Measurements from ENCODE around the gene DDX3X. TPM values are rescaled to one million over a fixed set of nuclear protein-coding genes. Genes with fewer than 3 reads are reported as not detected.
A peak's percentile ranks its signal among the peaks of the same experiment; 100 is the strongest.
"Not testable (repeated sequence)": the region's sequence is repeated elsewhere in the genome, so short reads cannot be mapped to it uniquely, and the experiment has no call there.

Gene DDX3X
- total RNA-seq, 1 experiment from 2014 or later = 220 TPM

DNA sequence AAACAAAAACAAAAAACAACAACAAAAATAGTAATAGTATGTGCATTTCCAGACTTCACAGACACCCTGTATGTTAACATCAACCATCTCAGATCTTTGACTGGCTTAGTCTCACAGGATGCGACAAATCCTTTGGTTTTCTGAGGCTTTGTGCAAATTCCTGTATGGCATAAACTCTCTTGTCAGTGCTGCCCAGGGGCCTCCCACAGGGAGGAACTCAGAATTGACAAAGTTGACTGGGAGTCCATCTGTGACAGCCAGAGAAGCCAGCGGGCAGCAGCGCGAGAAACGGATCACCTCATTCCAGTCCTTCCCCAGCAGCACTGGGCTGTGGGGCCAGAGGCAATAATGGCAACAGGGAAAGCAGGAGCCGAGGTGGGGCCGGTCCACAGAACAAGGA, 19.1 kb upstream of the DDX3X start:
- Histone ChIP-seq H3K36me3 (no peaks in the 10 kb centered on the region), H3K9me3 (replicated peaks) (no peaks in the 10 kb centered on the region), H3K4me3 (no peak overlapping the region), H3K27me3 (no peaks in the 10 kb centered on the region), H3K27ac (no peak overlapping the region), H3K4me1 (no peaks in the 10 kb centered on the region)
- peak in 1 of 2 experiments; percentile 13 for DNase-seq

GRCh38 chrX:41316266-41316665, 17.7 kb upstream of the DDX3X start:
- H3K4me1 ChIP-seq; H3K36me3 ChIP-seq; DNase-seq; H3K9me3 ChIP-seq (replicated peaks); H3K27me3 ChIP-seq; H3K27ac ChIP-seq; H3K4me3 ChIP-seq: not testable (repeated sequence)

GRCh38 chrX:41317477-41318208, 16.3 kb upstream of the DDX3X start:
- no peak for DNase-seq
- no peak overlapping the region for H3K27ac ChIP-seq

GRCh38 chrX:41320393-41320792, 13.6 kb upstream of the DDX3X start:
- no peak overlapping the region for H3K4me3 ChIP-seq
- H3K27me3 ChIP-seq = no peaks in the 10 kb centered on the region
- H3K27ac ChIP-seq = no peak overlapping the region
- H3K4me1 ChIP-seq = no peaks in the 10 kb centered on the region
- no peaks in the 10 kb centered on the region for H3K9me3 ChIP-seq (replicated peaks)
- no peak for DNase-seq
- H3K36me3 ChIP-seq = no peaks in the 10 kb centered on the region

More at GRCh38 chrX:41317477-41318208, 16.3 kb upstream of the DDX3X start:
- Histone ChIP-seq H3K4me3 (no peak overlapping the region), H3K27me3 (no peaks in the 10 kb centered on the region), H3K36me3 (no peaks in the 10 kb centered on the region), H3K9me3 (replicated peaks) (no peaks in the 10 kb centered on the region), H3K4me1 (no peaks in the 10 kb centered on the region)

- Histone ChIP-seq H3K4me3 (no peak overlapping the region), H3K4me1 (no peaks in the 10 kb centered on the region), H3K9me3 (replicated peaks) (no peaks in the 10 kb centered on the region), H3K36me3 (no peaks in the 10 kb centered on the region), H3K27ac (no peak overlapping the region), H3K27me3 (no peaks in the 10 kb centered on the region)
- no peak for DNase-seq
Observed at GRCh38 chrX:41322821-41323603, 10.9 kb upstream of the DDX3X start.

DNA sequence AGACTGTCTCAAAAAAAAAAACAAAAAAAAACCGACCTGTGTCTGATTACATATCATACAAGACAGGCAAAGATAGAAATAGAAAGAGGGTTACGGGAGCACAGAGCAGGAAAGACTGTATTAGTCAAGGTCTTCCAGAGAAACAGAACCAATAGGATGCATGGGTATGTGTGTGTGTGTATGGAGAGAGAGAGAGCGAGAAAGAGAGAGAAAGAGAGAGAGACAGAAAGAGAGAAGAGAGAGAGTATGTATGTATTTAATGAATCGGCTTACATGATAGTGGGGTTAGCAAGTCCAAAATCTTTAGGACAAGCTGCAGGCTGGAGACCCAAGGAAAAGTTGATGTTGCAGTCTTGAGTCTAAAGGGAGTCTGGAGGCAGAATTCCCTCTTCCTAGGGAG, 7.5 kb upstream of the DDX3X start:
- H3K27me3 ChIP-seq = no peaks in the 10 kb centered on the region
- H3K4me3 ChIP-seq = no peak overlapping the region
- no peaks in the 10 kb centered on the region for H3K36me3 ChIP-seq
- no peaks in the 10 kb centered on the region for H3K4me1 ChIP-seq
- no peak overlapping the region for H3K27ac ChIP-seq
- DNase-seq = no peak
- H3K9me3 ChIP-seq (replicated peaks) = no peaks in the 10 kb centered on the region

- no peak overlapping the region for H3K4me3 ChIP-seq
- H3K27ac ChIP-seq = no peak overlapping the region
- H3K9me3 ChIP-seq (replicated peaks) = no peaks in the 10 kb centered on the region
- H3K36me3 ChIP-seq = no peaks in the 10 kb centered on the region
- no peaks in the 10 kb centered on the region for H3K27me3 ChIP-seq
- no peak for DNase-seq
- H3K4me1 ChIP-seq = no peaks in the 10 kb centered on the region
Observed at GRCh38 chrX:41327341-41327740, 6.6 kb upstream of the DDX3X start.

GRCh38 chrX:41329101-41329500, 4.9 kb upstream of the DDX3X start:
- H3K27me3 ChIP-seq = no peaks in the 10 kb centered on the region
- DNase-seq = no peak
- no peaks in the 10 kb centered on the region for H3K36me3 ChIP-seq
- no peaks in the 10 kb centered on the region for H3K9me3 ChIP-seq (replicated peaks)
- H3K27ac ChIP-seq = no peak overlapping the region
- no peaks in the 10 kb centered on the region for H3K4me1 ChIP-seq
- no peak overlapping the region for H3K4me3 ChIP-seq

DNA sequence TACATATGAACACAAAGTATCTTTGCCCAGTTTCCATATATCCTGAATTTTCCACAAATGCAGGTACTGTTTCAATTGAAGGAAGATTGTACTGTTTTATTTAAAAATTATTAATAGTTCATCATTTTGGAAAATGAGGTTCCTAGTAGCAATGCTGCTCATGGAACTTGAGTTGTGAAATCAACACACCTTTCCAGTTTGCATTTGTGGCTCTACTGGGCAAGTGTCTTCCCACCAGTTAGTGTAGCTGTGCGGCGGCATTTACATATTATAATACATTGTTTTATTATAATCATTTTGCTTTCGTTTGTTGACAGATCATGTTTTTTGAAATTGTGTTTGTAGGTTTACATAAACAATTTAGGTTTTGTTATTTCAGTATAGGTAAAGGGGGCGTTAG, 2.0 kb upstream of the DDX3X start:
- Histone ChIP-seq H3K4me1 (no peaks in the 10 kb centered on the region), H3K9me3 (replicated peaks) (no peaks in the 10 kb centered on the region), H3K27ac (peak overlapping the region; percentile 98), H3K36me3 (no peaks in the 10 kb centered on the region), H3K4me3 (peak overlapping the region; percentile 95), H3K27me3 (no peaks in the 10 kb centered on the region)
- no peak for DNase-seq

DNA sequence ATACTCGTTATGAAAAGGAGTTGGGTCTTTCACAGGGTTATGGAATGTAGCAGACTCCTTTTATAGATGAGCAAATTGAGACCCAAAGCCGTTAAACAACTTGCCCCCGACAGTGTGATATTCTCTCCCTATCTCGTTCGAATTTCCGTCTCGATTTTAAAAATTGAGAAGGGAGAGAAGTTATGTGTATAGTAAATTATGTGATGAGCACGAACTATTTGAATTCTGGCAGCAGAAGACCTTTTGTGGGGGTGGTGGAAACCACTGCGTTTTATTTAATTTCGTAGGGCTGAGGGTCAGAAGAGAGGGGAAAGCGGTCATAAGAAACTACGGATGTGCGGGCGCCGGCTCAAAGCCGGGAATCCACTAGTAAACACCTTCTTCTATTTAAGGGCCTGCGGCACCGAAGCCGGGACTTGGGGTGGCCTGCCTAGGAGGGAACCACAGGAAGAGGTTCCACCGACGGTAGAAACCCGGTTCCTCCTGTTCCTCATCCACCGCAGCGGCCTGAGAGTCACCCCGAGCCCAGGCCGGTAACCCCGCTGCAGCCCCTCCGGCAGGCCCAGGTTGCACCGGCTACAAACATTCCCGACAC, 1.5 kb upstream of the DDX3X start:
- DNase-seq = peak in 1 of 2 experiments; percentile 3
- peak overlapping the region; percentile 98 for H3K27ac ChIP-seq

DNA sequence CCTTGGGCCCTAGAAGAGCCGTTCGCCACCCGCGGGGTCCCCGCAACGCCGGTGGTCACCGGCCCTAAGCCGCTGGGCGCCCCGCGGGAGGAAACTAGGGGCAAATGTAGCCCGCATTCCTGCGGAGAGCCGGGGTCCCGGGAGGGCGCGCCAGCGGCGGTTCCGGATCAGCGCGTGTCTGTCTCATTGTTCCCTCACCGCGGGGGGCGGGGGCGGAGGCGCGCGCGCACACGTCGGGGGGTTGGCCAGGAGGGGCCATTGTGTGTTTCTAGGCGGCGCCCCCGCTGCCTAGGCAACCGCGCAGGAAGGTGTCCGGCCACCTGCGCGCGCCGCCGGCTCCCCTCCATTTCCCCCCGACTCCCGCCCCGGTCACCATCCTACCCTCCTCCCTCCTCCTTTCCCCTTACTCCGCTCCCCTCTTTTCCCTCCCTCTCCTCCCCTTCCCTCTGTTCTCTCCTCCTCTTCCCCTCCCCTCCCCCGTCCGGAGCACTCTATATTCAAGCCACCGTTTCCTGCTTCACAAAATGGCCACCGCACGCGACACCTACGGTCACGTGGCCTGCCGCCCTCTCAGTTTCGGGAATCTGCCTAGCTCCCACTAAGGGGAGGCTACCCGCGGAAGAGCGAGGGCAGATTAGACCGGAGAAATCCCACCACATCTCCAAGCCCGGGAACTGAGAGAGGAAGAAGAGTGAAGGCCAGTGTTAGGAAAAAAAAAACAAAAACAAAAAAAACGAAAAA, 789 bp upstream of the DDX3X start:
- Histone ChIP-seq H3K4me3 (peak overlapping the region; percentile 95), H3K4me1 (no peaks in the 10 kb centered on the region), H3K27ac (peak overlapping the region; percentile 98), H3K9me3 (replicated peaks) (no peaks in the 10 kb centered on the region), H3K27me3 (no peaks in the 10 kb centered on the region), H3K36me3 (peaks cover under 1% of the 10 kb centered on the region; the same call in 1 of the 2 replicates)
- peak; percentile 85 to 86 for DNase-seq

More for the DNA sequence above, 1.5 kb upstream of the DDX3X start:
- Histone ChIP-seq H3K27me3 (no peaks in the 10 kb centered on the region), H3K4me3 (peak overlapping the region; percentile 95), H3K36me3 (no peaks in the 10 kb centered on the region), H3K4me1 (no peaks in the 10 kb centered on the region), H3K9me3 (replicated peaks) (no peaks in the 10 kb centered on the region)

DNA sequence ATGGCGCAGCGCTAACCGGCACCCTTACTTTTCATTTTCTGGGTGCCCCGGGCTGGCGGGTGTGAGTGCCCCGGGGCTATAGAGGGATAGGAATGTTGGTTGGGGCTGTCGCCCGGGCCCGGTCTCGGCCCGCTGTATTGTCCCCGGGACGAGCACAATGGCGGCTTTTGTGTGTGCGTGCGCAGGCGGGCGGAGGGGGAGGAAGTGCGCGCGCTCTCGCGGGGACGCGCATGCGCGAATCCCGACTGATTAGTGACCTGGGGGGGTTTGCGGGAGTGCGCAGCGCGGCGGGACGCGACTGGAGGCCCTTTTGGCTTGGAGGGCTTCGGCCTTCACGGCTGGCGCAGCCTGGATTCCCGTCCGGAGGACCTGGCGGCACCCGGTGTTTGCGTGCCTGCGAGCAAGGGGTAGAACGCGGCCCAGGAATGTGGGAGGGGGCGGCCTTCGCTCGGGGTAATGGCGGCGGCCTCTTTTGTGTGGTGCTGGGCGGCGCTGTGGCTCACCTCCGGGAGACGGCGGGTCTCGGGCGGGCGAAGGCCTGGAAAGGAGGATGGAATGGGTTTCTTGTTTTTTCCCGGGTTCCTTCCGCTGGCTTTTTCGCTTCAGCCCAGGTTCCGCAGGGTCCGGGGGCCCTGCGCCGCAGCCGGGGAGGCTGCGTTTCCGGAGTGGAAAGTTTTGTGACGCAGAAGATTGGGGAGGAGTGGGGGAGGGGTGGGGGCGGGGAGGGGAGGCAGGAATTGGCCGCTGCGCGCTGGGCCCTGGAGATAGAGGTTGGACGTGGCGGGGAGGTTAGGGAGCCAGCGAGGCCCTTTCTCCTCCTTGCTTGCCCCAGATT, 618 bp downstream of the DDX3X start:
- Histone ChIP-seq H3K4me3 (peak overlapping the region; percentile 95), H3K4me1 (no peaks in the 10 kb centered on the region), H3K27me3 (no peaks in the 10 kb centered on the region), H3K27ac (peak overlapping the region; percentile 98), H3K9me3 (replicated peaks) (no peaks in the 10 kb centered on the region), H3K36me3 (peaks cover 14% of the 10 kb centered on the region; the same call in 1 of the 2 replicates)
- peak; percentile 71 for DNase-seq

- no peak for DNase-seq
- Histone ChIP-seq H3K27ac (0 out of 2 replicates have a peak overlapping the region, but pooled peaks have one; percentile 18), H3K9me3 (replicated peaks) (no peaks in the 10 kb centered on the region), H3K36me3 (peaks cover 14% of the 10 kb centered on the region; the same call in 1 of the 2 replicates), H3K27me3 (no peaks in the 10 kb centered on the region), H3K4me3 (peak overlapping the region; percentile 95), H3K4me1 (no peaks in the 10 kb centered on the region)
Observed at GRCh38 chrX:41335198-41335957, 1.4 kb downstream of the DDX3X start.
